GM19397 (cell line): ENCODE data around the gene POLR3GL.

Experiments
- ATAC-seq: cut with Tn5 transposase; IDR thresholded peaks from one replicate; pipeline ENCODE4 v1.9.1; 2021; ENCODE audit warnings: mild to moderate bottlenecking, moderate library complexity; ENCODE audit not compliant: unreplicated experiment

POLR3GL gene

DNA sequence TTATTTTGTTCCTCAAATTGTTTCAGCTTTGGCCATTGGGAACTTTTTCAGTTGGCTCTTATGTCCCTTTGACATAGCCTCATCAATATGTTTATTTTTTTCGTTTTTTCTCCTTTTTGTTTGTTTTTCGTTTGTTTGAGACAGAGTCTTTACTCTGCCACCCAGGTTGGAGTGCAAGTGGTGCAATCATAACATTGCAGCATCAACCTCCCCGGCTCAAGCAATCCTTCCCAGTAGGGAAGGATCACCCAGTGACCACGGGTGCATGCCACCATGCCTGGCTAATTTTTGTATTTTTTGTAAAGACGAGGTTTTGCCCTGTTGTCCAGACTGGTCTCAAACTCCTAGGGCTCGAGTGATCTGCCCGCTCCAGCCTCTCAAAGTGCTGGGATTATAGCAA lies 8.1 kb downstream of the POLR3GL start:
- ATAC-seq: no peak

DNA sequence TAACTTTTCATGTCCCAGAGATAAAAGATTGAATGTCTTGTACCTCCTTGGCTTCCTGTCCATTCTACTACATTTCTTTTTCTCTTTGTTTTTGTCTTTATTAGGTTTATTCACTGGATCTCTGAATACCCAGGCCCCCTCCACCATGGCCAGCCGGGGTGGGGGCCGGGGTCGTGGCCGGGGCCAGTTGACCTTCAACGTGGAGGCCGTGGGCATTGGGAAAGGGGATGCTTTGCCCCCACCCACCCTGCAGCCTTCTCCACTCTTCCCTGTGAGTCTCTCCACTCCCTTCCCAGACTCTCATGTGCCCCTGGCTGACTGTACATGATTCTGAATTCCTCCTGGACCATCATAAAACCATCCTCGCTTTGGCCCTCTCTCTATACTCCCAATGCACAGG lies 10.2 kb downstream of the POLR3GL start:
- no peak for ATAC-seq

- no peak for ATAC-seq
These were observed 10.7 kb downstream of the POLR3GL start for GRCh38 chr1:145975216-145975615.

GRCh38 chr1:145977016-145977415 lies 12.5 kb downstream of the POLR3GL start:
- no peak for ATAC-seq

DNA sequence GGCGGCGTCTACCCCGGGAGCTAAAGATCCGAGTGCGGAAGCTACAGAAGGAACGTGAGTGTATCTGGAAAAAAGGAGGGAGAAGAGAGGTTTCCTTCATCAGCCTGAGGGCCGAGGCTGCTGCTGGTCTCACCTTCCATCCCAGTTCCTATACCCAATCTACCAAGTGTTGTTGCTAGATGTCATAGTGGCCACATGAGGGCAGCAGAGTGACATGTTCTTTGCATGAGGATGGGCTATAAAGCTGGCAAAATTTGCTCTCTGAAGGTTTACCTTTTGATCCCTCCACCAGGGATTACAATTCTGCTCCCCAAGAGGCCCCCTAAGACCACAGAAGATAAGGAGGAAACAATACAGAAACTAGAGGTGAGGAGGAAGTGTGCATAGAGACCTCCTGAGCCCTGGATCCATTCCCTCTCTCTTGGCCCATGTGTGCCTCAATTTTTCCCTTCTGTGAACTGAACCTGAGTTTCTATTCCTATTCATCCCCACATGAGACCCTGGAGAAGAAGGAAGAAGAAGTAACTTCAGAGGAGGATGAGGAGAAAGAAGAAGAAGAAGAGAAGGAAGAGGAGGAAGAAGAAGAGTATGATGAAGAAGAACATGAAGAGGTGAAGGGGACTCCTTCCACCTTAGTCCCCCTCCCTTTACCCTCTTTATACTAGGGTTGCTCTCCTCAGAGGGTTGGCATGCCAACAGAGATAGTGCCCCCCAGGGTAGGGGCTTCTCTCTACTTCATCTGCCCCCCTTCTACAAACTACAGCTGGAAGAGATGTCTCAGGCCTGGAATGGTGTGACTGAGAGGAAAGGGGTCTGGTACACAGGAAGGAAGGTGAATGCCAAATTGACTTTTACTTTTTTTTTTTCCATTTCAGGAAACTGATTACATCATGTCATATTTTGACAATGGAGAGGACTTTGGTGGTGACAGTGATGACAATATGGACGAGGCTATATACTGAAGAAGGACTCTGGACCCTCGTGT lies 13.3 kb downstream of the POLR3GL start:
- ATAC-seq: no peak

GRCh38 chr1:145978471-145978853 lies 14.0 kb downstream of the POLR3GL start:
- no peak for ATAC-seq

DNA sequence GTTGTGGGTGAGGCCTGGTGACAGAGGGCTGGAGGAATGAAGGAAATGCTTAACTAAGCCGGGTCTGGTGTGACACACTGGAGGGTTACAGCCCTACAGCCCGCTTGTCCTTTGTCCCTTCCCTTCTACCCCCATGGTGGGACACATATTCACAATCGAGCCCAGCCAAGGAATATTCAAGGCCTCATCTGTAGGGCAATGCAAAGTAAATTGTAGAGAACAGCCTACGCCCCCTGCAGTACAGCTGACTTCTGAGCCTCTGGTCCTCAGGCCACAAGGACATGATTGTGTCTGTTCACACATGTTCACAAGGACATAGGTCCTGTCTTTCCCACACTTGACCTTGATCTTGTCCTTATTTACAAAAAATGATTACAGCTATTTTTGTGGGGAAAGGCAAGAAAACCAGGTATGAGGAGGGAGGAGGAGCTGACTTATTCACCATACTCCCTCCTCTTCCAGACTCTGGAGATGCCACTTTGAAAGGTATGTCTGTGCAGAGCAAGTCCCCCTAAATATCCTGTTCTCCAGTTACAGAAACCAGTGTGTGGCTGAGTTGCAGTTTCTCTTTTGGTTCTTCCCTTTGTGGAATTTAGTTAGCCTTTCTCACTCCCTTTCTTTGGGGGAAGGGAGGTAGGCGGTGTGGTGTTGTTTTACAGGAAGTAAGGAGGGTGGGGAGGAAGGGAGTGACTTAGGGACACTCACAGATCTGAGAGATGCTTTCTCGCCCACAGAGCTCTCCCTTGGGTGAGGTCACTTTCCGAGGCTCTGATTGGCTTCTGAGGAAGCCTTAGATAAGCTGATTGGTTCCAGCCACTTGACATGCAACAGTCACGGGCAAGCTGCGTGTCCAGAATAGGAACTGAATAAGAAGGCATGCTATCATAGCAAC lies 14.6 kb downstream of the POLR3GL start:
- ATAC-seq: peak; percentile 87

GRCh38 chr1:145979746-145980456 lies 15.4 kb downstream of the POLR3GL start:
- ATAC-seq: no peak

DNA sequence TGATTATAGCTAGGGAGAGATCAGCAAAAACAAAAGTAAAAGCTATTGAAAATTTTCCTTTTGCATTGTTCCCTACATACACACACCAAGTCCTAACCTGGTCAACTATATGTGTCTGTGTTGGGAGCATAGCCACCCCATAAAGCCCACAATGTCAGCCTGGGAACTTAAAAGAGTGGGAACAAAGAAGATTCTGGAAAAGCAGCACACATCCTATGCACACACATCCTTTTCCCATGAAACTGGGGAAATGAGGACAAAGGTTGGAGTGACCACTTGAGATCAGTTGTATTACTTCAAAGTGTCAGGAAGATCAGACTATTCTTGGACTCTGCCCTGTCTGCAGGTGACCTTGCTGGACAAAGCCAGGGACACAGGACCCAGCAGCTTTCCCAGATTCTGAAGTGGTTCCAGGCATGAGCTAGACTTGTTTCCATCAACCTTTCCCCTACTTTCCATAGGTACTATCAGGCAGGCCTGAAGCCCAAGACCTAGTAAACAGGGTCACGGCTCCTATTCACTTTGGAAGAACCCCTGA lies 16.0 kb downstream of the POLR3GL start:
- no peak for ATAC-seq

- ATAC-seq: no peak
These were observed 17.7 kb downstream of the POLR3GL start for GRCh38 chr1:145982010-145982723.

DNA sequence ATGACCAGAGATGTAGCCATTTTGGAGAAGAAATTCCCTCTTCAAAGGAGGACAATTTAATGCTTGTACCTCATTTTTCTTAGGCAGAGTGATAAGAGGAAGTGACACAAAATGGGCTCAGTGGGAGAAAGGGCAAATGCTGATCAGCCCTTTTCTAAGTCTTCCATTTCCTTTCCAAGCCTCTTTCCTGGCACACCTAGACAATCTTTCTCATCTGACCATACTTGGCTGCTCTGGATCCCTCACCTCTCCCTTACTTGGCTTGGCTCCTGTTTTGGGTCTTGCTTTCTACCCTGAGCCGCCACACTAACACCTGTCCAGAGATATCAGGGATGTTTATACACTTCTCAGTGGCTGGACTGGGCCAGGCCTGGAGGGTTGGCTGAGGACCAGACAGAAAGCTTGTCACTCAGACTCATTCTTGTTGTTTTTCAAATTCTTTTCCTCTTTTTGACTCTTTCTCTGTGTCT lies 18.8 kb downstream of the POLR3GL start:
- ATAC-seq: no peak

GRCh38 chr1:145983960-145984830 lies 19.7 kb downstream of the POLR3GL start:
- ATAC-seq: no peak

- no peak for ATAC-seq
These were observed 20.6 kb downstream of the POLR3GL start for GRCh38 chr1:145985129-145985501.

DNA sequence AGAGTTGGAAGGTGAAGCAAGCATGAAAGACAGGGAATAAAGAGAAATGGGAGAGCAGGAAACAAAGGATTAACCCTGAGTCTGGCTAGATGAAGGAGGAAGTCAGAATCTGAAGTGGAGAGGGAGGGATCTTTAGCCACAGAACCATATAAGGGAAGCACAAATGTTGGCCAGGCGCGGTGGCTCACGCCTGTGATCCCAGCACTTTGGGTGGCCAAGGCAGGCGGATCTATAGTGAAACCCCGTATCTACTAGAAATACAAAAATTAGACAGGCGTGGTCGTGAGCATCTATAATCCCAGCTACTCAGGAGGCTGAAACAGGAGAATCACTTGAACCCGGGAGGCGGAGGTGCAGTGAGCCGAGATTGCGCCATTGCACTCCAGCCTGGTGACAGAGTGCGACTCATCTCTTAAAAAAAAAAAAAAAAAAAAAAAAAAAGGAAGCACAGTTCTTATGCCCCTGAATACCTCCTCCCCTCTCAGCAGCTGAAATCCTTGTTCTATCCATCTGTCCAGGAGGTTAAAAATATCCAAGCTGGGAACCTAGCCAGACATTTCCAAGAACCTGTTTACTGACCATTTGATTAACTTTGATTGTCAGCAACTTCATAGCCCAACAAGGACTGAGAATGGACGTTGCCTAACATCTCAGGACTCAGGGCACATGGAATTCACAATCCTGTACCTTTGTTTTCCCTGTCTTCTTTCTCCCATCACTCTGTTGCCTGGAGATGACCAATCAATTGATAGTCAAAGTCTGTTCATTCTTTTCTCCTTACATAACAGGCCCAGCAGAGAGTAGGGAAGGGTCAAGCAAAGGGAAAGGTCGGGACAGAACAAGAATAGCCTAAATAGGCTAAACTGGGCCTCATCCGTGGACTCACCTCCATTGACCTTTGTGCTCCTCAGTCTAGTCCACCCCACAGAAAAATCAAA lies 21.3 kb downstream of the POLR3GL start:
- ATAC-seq: no peak

- no peak for ATAC-seq
These were observed 22.1 kb downstream of the POLR3GL start for GRCh38 chr1:145986551-145986950.

DNA sequence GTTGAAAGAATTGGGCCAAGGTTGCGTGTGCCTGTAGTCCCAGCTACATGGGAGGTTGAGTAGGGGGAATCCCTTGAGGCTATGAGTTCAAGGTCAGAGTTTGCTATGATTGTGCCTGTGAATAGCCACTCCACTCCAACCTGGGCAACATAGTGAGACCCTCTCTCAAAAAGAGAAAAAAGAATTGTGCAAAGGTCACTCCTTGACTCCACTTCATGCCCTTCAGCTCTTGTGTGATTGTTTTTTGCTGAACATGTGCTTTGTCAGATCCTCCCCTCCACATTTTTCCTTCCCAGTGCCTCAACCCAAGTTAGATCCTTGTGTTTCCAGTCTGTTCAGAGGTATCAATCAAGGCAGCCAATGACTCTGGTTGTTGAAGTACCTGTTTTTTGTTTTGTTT lies 23.4 kb downstream of the POLR3GL start:
- ATAC-seq: no peak

- ATAC-seq: no peak
These were observed 24.3 kb downstream of the POLR3GL start for GRCh38 chr1:145988773-145989172.

DNA sequence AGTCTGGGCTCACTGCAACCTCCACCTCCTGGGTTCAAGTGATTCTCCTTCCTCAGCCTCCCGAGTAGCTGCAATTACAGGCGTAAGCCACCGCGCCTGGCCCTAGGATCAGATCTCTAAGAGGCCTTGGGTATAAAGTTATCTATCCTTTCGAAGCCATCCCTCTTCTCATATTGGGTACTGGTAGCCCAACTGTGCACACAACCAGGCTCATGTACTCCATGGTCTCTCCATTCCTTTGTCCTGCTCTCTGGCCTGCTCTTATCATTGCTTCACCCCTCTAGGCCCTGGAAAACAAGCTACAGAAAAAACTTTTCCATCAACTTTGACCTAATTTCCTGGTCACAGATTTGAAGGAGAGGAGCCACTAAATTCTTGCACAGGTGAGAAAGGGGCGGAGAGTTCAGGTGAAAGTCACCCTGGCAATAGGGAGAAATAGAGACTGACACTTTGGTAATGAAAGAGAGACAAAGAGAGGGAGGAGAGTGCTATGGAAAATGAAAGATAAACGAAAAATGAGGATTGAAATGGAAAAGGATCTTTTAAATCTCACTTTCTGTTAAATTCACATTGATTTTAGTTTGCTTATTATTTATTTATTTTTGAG lies 25.9 kb downstream of the POLR3GL start:
- ATAC-seq: no peak
